ENCODE results near the gene PSMA4. TPM values are rescaled to one million over a fixed set of nuclear protein-coding genes. Genes with fewer than 3 reads are reported as not detected.

The PSMA4 gene
- total RNA-seq, 2 donors from 2014 or later, result 160 to 212 TPM

GRCh38 chr15:78540871-78541743, 863 bp downstream of the PSMA4 start:
- intact Hi-C loops (cut with DNase I), result no loop called here
- Histone ChIP-seq H3K4me3 (peak overlapping the region; percentile 83), H3K4me1 (no peaks in the 10 kb centered on the region), H3K27me3 (no peaks in the 10 kb centered on the region), H3K36me3 (peaks cover 13% of the 10 kb centered on the region), H3K9ac (ENCODE audit: low read depth in 2 of 2, low read length in 2 of 2) (peak overlapping the region; percentile 78 to 97), H3K27ac (peak overlapping the region; percentile 86), H3K9me3 (no peaks in the 10 kb centered on the region)
- no peak for DNase-seq
- TF ChIP-seq CTCF (IDR thresholded peaks at IDR 0.05), result no peak

GRCh38 chr15:78541744-78542034, 1.4 kb downstream of the PSMA4 start:
- TF ChIP-seq CTCF (IDR thresholded peaks at IDR 0.05), result no peak
- no peak for DNase-seq
- Histone ChIP-seq H3K9ac (ENCODE audit: low read depth in 2 of 2, low read length in 2 of 2) (peak overlapping the region in 1 of 2 donors; percentile 97), H3K27me3 (no peaks in the 10 kb centered on the region), H3K36me3 (peaks cover 18% of the 10 kb centered on the region), H3K27ac (peak overlapping the region; percentile 86), H3K4me3 (peak overlapping the region; percentile 83), H3K4me1 (no peaks in the 10 kb centered on the region), H3K9me3 (no peaks in the 10 kb centered on the region)
- intact Hi-C loops (cut with DNase I), result no loop called here

GRCh38 chr15:78542647-78543046, 2.4 kb downstream of the PSMA4 start:
- Histone ChIP-seq H3K27ac (no peak overlapping the region), H3K27me3 (no peaks in the 10 kb centered on the region), H3K4me3 (no peak overlapping the region), H3K9ac (ENCODE audit: low read depth in 2 of 2, low read length in 2 of 2) (no peak overlapping the region), H3K4me1 (no peaks in the 10 kb centered on the region), H3K36me3 (peaks cover 28% of the 10 kb centered on the region), H3K9me3 (no peaks in the 10 kb centered on the region)
- no peak for DNase-seq
- intact Hi-C loops (cut with DNase I), result no loop called here
- TF ChIP-seq CTCF (IDR thresholded peaks at IDR 0.05), result no peak

- no peaks in the 10 kb centered on the region for H3K9me3 ChIP-seq
- no peak for DNase-seq
- H3K27me3 ChIP-seq, result no peaks in the 10 kb centered on the region
- H3K27ac ChIP-seq, result no peak overlapping the region
- no peak overlapping the region for H3K9ac ChIP-seq (ENCODE audit: low read depth in 2 of 2, low read length in 2 of 2)
- no peak for TF ChIP-seq CTCF (IDR thresholded peaks at IDR 0.05)
- H3K4me1 ChIP-seq, result no peaks in the 10 kb centered on the region
- H3K4me3 ChIP-seq, result no peak overlapping the region
- peaks cover 25% of the 10 kb centered on the region for H3K36me3 ChIP-seq
- intact Hi-C loops (cut with DNase I), result no loop called here
Observed at GRCh38 chr15:78550194-78550593, 9.9 kb downstream of the PSMA4 start.

- intact Hi-C loops (cut with DNase I), result no loop called here
Observed at GRCh38 chr15:78550815-78551214, 10.6 kb downstream of the PSMA4 start.

More at GRCh38 chr15:78550815-78551214, 10.6 kb downstream of the PSMA4 start:
- Histone ChIP-seq H3K4me1 (no peaks in the 10 kb centered on the region), H3K9me3 (no peaks in the 10 kb centered on the region), H3K27me3 (no peaks in the 10 kb centered on the region), H3K4me3 (no peak overlapping the region), H3K27ac (no peak overlapping the region), H3K36me3 (peaks cover 19% of the 10 kb centered on the region), H3K9ac (ENCODE audit: low read depth in 2 of 2, low read length in 2 of 2) (no peak overlapping the region)
- DNase-seq, result no peak
- no peak for TF ChIP-seq CTCF (IDR thresholded peaks at IDR 0.05)

Data from colonic mucosa (tissue), 4 donors.